SK-N-SH (cell line): ENCODE data around the gene PIP4K2B. TPM values are rescaled to one million over a fixed set of nuclear protein-coding genes. Genes with fewer than 3 reads are reported as not detected.

Experiments used
- CTCF ChIA-PET: fragments of 300-600, 350-600 bp; formaldehyde crosslinking; extraction: SDS; loops from one replicate; lab custom pipeline; 2021; lab: Yijun Ruan, JAX
- POLR2A ChIA-PET: fragments of 350-600 bp; sonication (Branson Sonifier 250); formaldehyde crosslinking; extraction: SDS; loops from one replicate; lab custom pipeline; 2020; ENCODE audit warnings: antibody characterized with exemption, inconsistent platforms; lab: Yijun Ruan, JAX
- DNase-seq: peaks from one replicate; pipeline ENCODE4 v3.0.0; 2012
- H2AFZ ChIP-seq: fragments of 200-600 bp; sonication (generic); 2 replicates; pipeline ENCODE4 v1.8.1; 2016; ENCODE audit warnings: antibody characterized with exemption, mild to moderate bottlenecking, low read depth
- H3F3A ChIP-seq: fragments of 200-600 bp; sonication (generic); replicated peaks from 2 replicates; pipeline ENCODE3; 2016; ENCODE audit warnings: antibody characterized with exemption, mild to moderate bottlenecking; ENCODE audit not compliant: insufficient read depth
- H3K27ac ChIP-seq, 2 experiments: fragments of 200-500 bp in 1 of 2; fragments of 200-600 bp in 1 of 2; sonication (Bioruptor generic) in 1 of 2; sonication (generic), shearing (Covaris generic) in 1 of 2; 2 replicates each; pipeline versions ENCODE4 v1.5.1 to v1.6.1; 2014 to 2016; ENCODE audit warnings: low read depth in 2 of 2, inconsistent platforms in 1 of 2, low read length in 1 of 2, mild to moderate bottlenecking in 1 of 2, mixed read lengths in 1 of 2
- H3K27me3 ChIP-seq: fragments of 200-600 bp; sonication (generic), shearing (Covaris generic); 2 replicates; pipeline ENCODE4 v1.6.1; 2016; ENCODE audit warnings: mixed run types; ENCODE audit not compliant: insufficient read depth
- H3K36me3 ChIP-seq, 2 experiments: fragments of 200-500 bp in 1 of 2; fragments of 200-600 bp in 1 of 2; sonication (Bioruptor generic) in 1 of 2; sonication (generic) in 1 of 2; replicated peaks in 1 of 2; 2 replicates each; pipeline versions ENCODE3 to v1.5.1; 2014 to 2016; ENCODE audit warnings: low read length in 1 of 2, mild to moderate bottlenecking in 1 of 2; ENCODE audit not compliant: insufficient read depth in 2 of 2, control insufficient read depth in 1 of 2
- H3K4me1 ChIP-seq, 2 experiments: fragments of 200-500 bp in 1 of 2; fragments of 200-600 bp in 1 of 2; sonication (Bioruptor generic) in 1 of 2; sonication (generic), shearing (Covaris generic) in 1 of 2; 2 replicates each; pipeline versions ENCODE4 v1.5.1 to v1.6.1; 2014 to 2016; ENCODE audit warnings: low read depth in 1 of 2, low read length in 1 of 2, mixed run types in 1 of 2; ENCODE audit not compliant: insufficient read depth in 2 of 2, control insufficient read depth in 1 of 2
- H3K4me2 ChIP-seq: fragments of 200-600 bp; sonication (generic), shearing (Covaris generic); 2 replicates; pipeline ENCODE4 v1.6.1; 2017; ENCODE audit warnings: mixed run types
- H3K4me3 ChIP-seq, 2 experiments: fragments of 200-500 bp in 1 of 2; fragments of 200-600 bp in 1 of 2; sonication (Bioruptor generic) in 1 of 2; sonication (generic), shearing (Covaris generic) in 1 of 2; 2 replicates each; pipeline versions ENCODE4 v1.5.1 to v1.8.1; 2014 to 2016; ENCODE audit warnings: low read depth in 2 of 2, inconsistent platforms in 1 of 2, low read length in 1 of 2, mild to moderate bottlenecking in 1 of 2, mixed read lengths in 1 of 2, moderate library complexity in 1 of 2
- H3K79me2 ChIP-seq: fragments of 200-600 bp; sonication (generic); 2 replicates; pipeline ENCODE4 v1.8.1; 2017; ENCODE audit warnings: mild to moderate bottlenecking; ENCODE audit not compliant: insufficient read depth
- H3K9ac ChIP-seq: fragments of 200-600 bp; sonication (generic); 2 replicates; pipeline ENCODE4 v1.6.1; 2017; ENCODE audit warnings: mixed run types
- H3K9me2 ChIP-seq: fragments of 200-600 bp; sonication (generic); 2 replicates; pipeline ENCODE4 v1.6.1; 2017; ENCODE audit warnings: mixed run types
- H3K9me3 ChIP-seq: fragments of 200-600 bp; sonication (generic); 2 replicates; pipeline ENCODE4 v1.6.1; 2017; ENCODE audit warnings: mixed run types, mild to moderate bottlenecking, moderate library complexity
- H4K20me1 ChIP-seq: fragments of 200-600 bp; sonication (generic); 2 replicates; pipeline ENCODE4 v1.6.1; 2017; ENCODE audit warnings: mild to moderate bottlenecking, mixed run types; ENCODE audit not compliant: insufficient read depth
- CHD2 ChIP-seq: fragments of 150-350 bp; IDR thresholded peaks from 2 replicates; pipeline ENCODE4 v1.6.1; 2018; ENCODE audit warnings: low read length; ENCODE audit not compliant: partially characterized antibody
- EP300 ChIP-seq, 2 experiments: IDR thresholded peaks; 2 replicates each; pipeline versions ENCODE4 v1.4.0 to v1.6.1; 2012; ENCODE audit warnings: borderline replicate concordance in 1 of 2, low read depth in 1 of 2, low read length in 1 of 2
- FOXJ3 ChIP-seq: sonication (generic); formaldehyde crosslinking; IDR thresholded peaks from 2 replicates; pipeline ENCODE4 v1.5.1; 2020; ENCODE audit warnings: mild to moderate bottlenecking, missing genetic modification reagents
- FOXM1 ChIP-seq: IDR thresholded peaks from 2 replicates; pipeline ENCODE4 v1.4.0; 2012; ENCODE audit warnings: low read depth, mild to moderate bottlenecking
- GABPA ChIP-seq: IDR thresholded peaks from 2 replicates; pipeline ENCODE4 v1.4.0; 2012; ENCODE audit warnings: low read depth, mild to moderate bottlenecking
- GATA2 ChIP-seq: sonication (generic); formaldehyde crosslinking; IDR thresholded peaks from 2 replicates; pipeline ENCODE4 v1.5.0; 2020; ENCODE audit warnings: mild to moderate bottlenecking, missing genetic modification reagents
- MXI1 ChIP-seq: IDR thresholded peaks from 2 replicates; pipeline ENCODE4 v1.6.1; 2012; ENCODE audit warnings: mild to moderate bottlenecking, low read depth, low read length, improper control_type of control experiment
- RAD21 ChIP-seq: IDR thresholded peaks from 2 replicates; pipeline ENCODE4 v1.6.1; 2012; ENCODE audit warnings: mild to moderate bottlenecking, low read length
- RCOR1 ChIP-seq: fragments of 150-350 bp; IDR thresholded peaks from 2 replicates; pipeline ENCODE4 v1.6.1; 2017; ENCODE audit warnings: antibody characterized with exemption, low read length
- RFX5 ChIP-seq: IDR thresholded peaks from 2 replicates; pipeline ENCODE4 v1.6.1; 2012; ENCODE audit warnings: mild to moderate bottlenecking, improper control_type of control experiment, low read length
- RXRA ChIP-seq: IDR thresholded peaks from 2 replicates; pipeline ENCODE4 v1.4.0; 2012; ENCODE audit warnings: low read depth, mild to moderate bottlenecking, borderline replicate concordance
- SMC3 ChIP-seq: IDR thresholded peaks from 2 replicates; pipeline ENCODE4 v1.6.1; 2012; ENCODE audit warnings: low read depth, low read length, improper control_type of control experiment
- TEAD4 ChIP-seq: IDR thresholded peaks from 2 replicates; pipeline ENCODE4 v1.4.0; 2012; ENCODE audit warnings: mild to moderate bottlenecking, borderline replicate concordance; ENCODE audit not compliant: insufficient read depth
- YY1 ChIP-seq: IDR thresholded peaks from 2 replicates; pipeline ENCODE4 v1.4.0; 2012; ENCODE audit warnings: low read depth, mild to moderate bottlenecking
- WGBS: methylation state at CpG from one replicate; pipeline ENCODE4 v1.1.6; 2017; ENCODE audit warnings: low lambda C conversion rate; 5-methylcytosine and 5-hydroxymethylcytosine counted together
- polyA plus RNA-seq, 3 experiments: library from polyadenylated mRNA; depleted of rRNA; stranded (reverse); fragments of >200 nt; gene quantifications; 2 replicates each; pipeline ENCODE4 v1.2.3, GENCODE V29; 2012
- TF ChIP-seq, protein P1 (sequence below): fragments of 200-600 bp; sonication (generic); IDR thresholded peaks from 2 replicates; pipeline ENCODE4 v1.6.1; 2017; ENCODE audit warnings: antibody characterized with exemption, mild to moderate bottlenecking, moderate library complexity
- TF ChIP-seq, protein P2 (sequence below): fragments of 150-350 bp; IDR thresholded peaks from 2 replicates; pipeline ENCODE4 v1.6.1; 2016; ENCODE audit warnings: mild to moderate bottlenecking, low read depth, low read length

The PIP4K2B gene
- polyA plus RNA-seq, 1 of the 3 experiments (the other 2 are of a cell fraction): 29.8 TPM

DNA sequence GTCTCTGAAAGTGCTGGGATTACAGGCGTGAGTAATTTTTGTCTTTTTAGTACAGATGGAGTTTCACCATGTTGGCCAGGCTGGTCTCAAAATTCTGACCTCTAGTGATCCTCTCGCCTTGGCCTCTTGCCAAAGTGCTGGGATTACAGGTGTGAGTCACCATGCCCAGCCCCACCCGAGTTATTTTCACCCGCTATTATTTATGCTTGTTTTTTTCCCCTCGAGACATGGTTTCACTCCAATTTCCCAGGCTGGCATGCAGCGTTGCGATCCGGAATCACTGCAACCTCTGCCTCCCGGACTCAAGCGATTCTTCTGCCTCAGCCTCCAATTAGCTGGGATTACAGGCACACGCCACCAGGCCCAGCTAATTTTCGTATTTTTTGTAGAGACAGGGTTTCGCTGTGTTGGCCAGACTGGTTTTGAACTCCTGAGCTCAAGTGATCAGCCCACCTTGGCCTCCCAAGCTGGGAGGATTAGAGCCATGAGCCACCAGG is 45.0 kb upstream of the PIP4K2B start:
- H3K4me1 ChIP-seq: peaks cover 0 to 1% of the 10 kb centered on the region in 2 experiments; a peak in 1 of 4 replicates
- no peak overlapping the region for H2AFZ ChIP-seq
- no peak for DNase-seq
- H3K4me2 ChIP-seq: no peak overlapping the region
- peaks cover 14 to 18% of the 10 kb centered on the region in 2 experiments for H3K36me3 ChIP-seq
- peaks cover 42% of the 10 kb centered on the region for H3F3A ChIP-seq
- POLR2A ChIA-PET: no interaction called here
- TF ChIP-seq SMC3 (no peak), MXI1 (no peak), GABPA (no peak), FOXJ3 (CRISPR knock-in tag) (no peak), RCOR1 (no peak), GATA2 (no peak), YY1 (no peak), RXRA (no peak), TEAD4 (no peak), RFX5 (no peak), CHD2 (no peak), EP300 (IDR thresholded peaks at IDR 0.05; ENCODE audit: borderline replicate concordance in 1 of 2, low read depth in 1 of 2, low read length in 1 of 2) (no peak), FOXM1 (no peak), RAD21 (no peak)
- TF ChIP-seq, protein P1, sequence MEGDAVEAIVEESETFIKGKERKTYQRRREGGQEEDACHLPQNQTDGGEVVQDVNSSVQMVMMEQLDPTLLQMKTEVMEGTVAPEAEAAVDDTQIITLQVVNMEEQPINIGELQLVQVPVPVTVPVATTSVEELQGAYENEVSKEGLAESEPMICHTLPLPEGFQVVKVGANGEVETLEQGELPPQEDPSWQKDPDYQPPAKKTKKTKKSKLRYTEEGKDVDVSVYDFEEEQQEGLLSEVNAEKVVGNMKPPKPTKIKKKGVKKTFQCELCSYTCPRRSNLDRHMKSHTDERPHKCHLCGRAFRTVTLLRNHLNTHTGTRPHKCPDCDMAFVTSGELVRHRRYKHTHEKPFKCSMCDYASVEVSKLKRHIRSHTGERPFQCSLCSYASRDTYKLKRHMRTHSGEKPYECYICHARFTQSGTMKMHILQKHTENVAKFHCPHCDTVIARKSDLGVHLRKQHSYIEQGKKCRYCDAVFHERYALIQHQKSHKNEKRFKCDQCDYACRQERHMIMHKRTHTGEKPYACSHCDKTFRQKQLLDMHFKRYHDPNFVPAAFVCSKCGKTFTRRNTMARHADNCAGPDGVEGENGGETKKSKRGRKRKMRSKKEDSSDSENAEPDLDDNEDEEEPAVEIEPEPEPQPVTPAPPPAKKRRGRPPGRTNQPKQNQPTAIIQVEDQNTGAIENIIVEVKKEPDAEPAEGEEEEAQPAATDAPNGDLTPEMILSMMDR: no peak
- TF ChIP-seq, protein P2, sequence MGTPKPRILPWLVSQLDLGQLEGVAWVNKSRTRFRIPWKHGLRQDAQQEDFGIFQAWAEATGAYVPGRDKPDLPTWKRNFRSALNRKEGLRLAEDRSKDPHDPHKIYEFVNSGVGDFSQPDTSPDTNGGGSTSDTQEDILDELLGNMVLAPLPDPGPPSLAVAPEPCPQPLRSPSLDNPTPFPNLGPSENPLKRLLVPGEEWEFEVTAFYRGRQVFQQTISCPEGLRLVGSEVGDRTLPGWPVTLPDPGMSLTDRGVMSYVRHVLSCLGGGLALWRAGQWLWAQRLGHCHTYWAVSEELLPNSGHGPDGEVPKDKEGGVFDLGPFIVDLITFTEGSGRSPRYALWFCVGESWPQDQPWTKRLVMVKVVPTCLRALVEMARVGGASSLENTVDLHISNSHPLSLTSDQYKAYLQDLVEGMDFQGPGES: no peak
- peaks cover 8% of the 10 kb centered on the region; the same call in 1 of the 2 replicates for H3K79me2 ChIP-seq
- peaks cover 6% of the 10 kb centered on the region; the same call in 1 of the 2 replicates for H4K20me1 ChIP-seq
- 86% methylated on average over 12 of the region's 13 CpGs for WGBS
- no peaks in the 10 kb centered on the region for H3K9me3 ChIP-seq
- H3K9me2 ChIP-seq: no peaks in the 10 kb centered on the region
- H3K27ac ChIP-seq: no peak overlapping the region
- no peak overlapping the region for H3K4me3 ChIP-seq
- H3K9ac ChIP-seq: no peak overlapping the region
- CTCF ChIA-PET: no interaction called here
- H3K27me3 ChIP-seq: no peaks in the 10 kb centered on the region
